Mesendoderm (in vitro differentiated cells): ENCODE measurements around the gene GYPC.

Experiments
- DNase-seq: peaks from one replicate; pipeline ENCODE4 v3.0.0; 2013
- H2AK5ac ChIP-seq: 2 replicates; pipeline ENCODE4 v1.6.1; 2013; ENCODE audit warnings: low read length, inconsistent platforms
- H2BK120ac ChIP-seq: 2 replicates; pipeline ENCODE4 v1.6.1; 2013; ENCODE audit warnings: low read depth, mild to moderate bottlenecking, low read length, moderate library complexity, mixed read lengths
- H2BK15ac ChIP-seq: replicated peaks from 2 replicates; pipeline ENCODE4 v1.6.1; 2013; ENCODE audit warnings: low read depth, mild to moderate bottlenecking, moderate library complexity
- H2BK5ac ChIP-seq: 2 replicates; pipeline ENCODE4 v1.6.1; 2013; ENCODE audit warnings: low read length, inconsistent platforms
- H3K18ac ChIP-seq: 2 replicates; pipeline ENCODE4 v1.6.1; 2013; ENCODE audit warnings: mild to moderate bottlenecking, low read length, mixed read lengths
- H3K23ac ChIP-seq: one replicate; pipeline ENCODE4 v1.6.1; 2013; ENCODE audit warnings: low read length
- H3K27ac ChIP-seq: 2 replicates; pipeline ENCODE4 v1.5.1; 2013; ENCODE audit warnings: low read depth, mild to moderate bottlenecking, inconsistent platforms, low read length, moderate library complexity
- H3K27me3 ChIP-seq: 2 replicates; pipeline ENCODE4 v1.6.1; 2013; ENCODE audit warnings: low read length, control low read depth, mild to moderate bottlenecking, inconsistent platforms; ENCODE audit not compliant: insufficient read depth, poor library complexity
- H3K36me3 ChIP-seq: 2 replicates; pipeline ENCODE4 v1.6.1; 2013; ENCODE audit warnings: low read length, inconsistent platforms; ENCODE audit not compliant: control insufficient read depth, insufficient read depth
- H3K4ac ChIP-seq: one replicate; pipeline ENCODE4 v1.6.1; 2013; ENCODE audit warnings: low read depth, mild to moderate bottlenecking, low read length, moderate library complexity
- H3K4me1 ChIP-seq: 2 replicates; pipeline ENCODE4 v1.6.1; 2013; ENCODE audit warnings: low read depth, low read length, inconsistent platforms; ENCODE audit not compliant: control insufficient read depth
- H3K4me2 ChIP-seq: 2 replicates; pipeline ENCODE4 v1.6.1; 2013; ENCODE audit warnings: low read length
- H3K4me3 ChIP-seq: 2 replicates; pipeline ENCODE4 v1.5.1; 2013; ENCODE audit warnings: mild to moderate bottlenecking, low read length
- H3K56ac ChIP-seq: one replicate; pipeline ENCODE4 v1.6.1; 2013; ENCODE audit warnings: low read length
- H3K79me1 ChIP-seq: 2 replicates; pipeline ENCODE4 v1.6.1; 2013; ENCODE audit warnings: low read length, inconsistent platforms
- H3K79me2 ChIP-seq: 2 replicates; pipeline ENCODE4 v1.6.1; 2013; ENCODE audit warnings: mild to moderate bottlenecking, low read length; ENCODE audit not compliant: control insufficient read depth, insufficient read depth
- H3K9ac ChIP-seq: 2 replicates; pipeline ENCODE4 v1.6.1; 2013; ENCODE audit warnings: low read length, inconsistent platforms
- H4K5ac ChIP-seq: one replicate; pipeline ENCODE4 v1.6.1; 2013; ENCODE audit warnings: low read length
- H4K8ac ChIP-seq: one replicate; pipeline ENCODE4 v1.6.1; 2013; ENCODE audit warnings: low read depth, mild to moderate bottlenecking, control low read depth, low read length, moderate library complexity
- WGBS: extraction: QIAGEN DNeasy Blood & Tissue Kit; methylation state at CpG from one replicate; pipeline ENCODE4 v1.1.7; 2013; ENCODE audit warnings: low lambda C conversion rate, missing lambda C conversion rate; ENCODE audit not compliant: insufficient coverage; ENCODE audit errors: extremely low coverage; 5-methylcytosine and 5-hydroxymethylcytosine counted together

Gene GYPC

DNA sequence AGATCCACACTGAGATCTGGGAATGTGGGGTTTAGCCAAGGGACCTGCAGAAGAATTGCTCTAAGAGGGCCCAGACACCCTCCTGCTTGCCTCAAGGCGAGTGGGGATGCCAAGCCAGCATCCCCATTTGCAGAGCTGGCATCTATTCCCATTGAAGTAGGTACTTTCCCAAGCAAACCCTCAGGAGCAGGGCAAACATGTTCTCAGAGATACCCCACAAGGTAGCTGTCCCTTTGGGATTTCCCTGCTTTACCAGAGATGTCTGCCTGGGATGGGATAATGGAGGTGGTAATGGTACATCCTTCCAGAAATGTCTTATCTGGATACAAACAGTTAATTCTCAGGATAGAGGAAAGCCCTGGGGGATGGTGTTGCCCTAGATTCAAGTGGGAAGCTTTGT lies 51.2 kb downstream of the GYPC start:
- Histone ChIP-seq H2AK5ac (no peak overlapping the region), H3K18ac (no peak overlapping the region), H3K79me2 (no peaks in the 10 kb centered on the region), H3K79me1 (no peaks in the 10 kb centered on the region), H3K4me1 (no peaks in the 10 kb centered on the region), H3K36me3 (no peaks in the 10 kb centered on the region), H3K4me2 (no peak overlapping the region), H2BK5ac (no peak overlapping the region), H3K27ac (no peak overlapping the region), H3K27me3 (no peaks in the 10 kb centered on the region), H4K5ac (no peak overlapping the region), H3K4me3 (no peak overlapping the region), H3K4ac (no peak overlapping the region), H2BK120ac (no peak overlapping the region), H4K8ac (no peak overlapping the region), H3K56ac (no peak overlapping the region), H2BK15ac (no peak overlapping the region), H3K9ac (no peak overlapping the region), H3K23ac (no peak overlapping the region)
- WGBS = no CpG with 5 or more reads among the region's 1 CpG
- DNase-seq = no peak

DNA sequence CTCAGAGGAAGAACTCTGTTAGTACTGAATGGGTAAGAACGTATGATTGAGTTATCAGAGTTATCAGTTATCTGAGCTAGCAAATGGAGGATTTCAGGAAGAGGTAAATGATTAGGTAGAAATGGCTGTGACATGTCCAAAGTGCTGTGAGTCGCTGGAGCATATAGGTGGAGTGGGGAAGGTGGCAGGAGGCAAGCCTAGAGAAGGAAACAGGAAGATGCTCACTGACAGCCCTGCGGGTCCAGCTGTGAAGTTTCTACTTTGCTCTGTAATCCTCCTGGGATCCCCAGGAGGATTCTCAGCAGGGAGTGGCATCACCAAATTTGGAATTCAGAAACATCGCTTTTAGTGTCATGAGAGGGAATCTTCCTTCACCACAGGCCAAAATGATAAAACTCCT lies 52.0 kb downstream of the GYPC start:
- H3K18ac ChIP-seq = no peak overlapping the region
- no peak overlapping the region for H2BK15ac ChIP-seq
- H3K4me2 ChIP-seq = no peak overlapping the region
- WGBS = no CpG with 5 or more reads among the region's 4 CpGs
- H3K27ac ChIP-seq = no peak overlapping the region
- no peak overlapping the region for H3K4ac ChIP-seq
- no peaks in the 10 kb centered on the region for H3K79me2 ChIP-seq
- H3K4me3 ChIP-seq = no peak overlapping the region
- no peak overlapping the region for H3K9ac ChIP-seq
- no peak overlapping the region for H4K8ac ChIP-seq
- no peak overlapping the region for H3K56ac ChIP-seq
- H3K27me3 ChIP-seq = no peaks in the 10 kb centered on the region
- H3K4me1 ChIP-seq = no peaks in the 10 kb centered on the region
- H3K36me3 ChIP-seq = no peaks in the 10 kb centered on the region
- H2BK120ac ChIP-seq = no peak overlapping the region
- no peak overlapping the region for H2BK5ac ChIP-seq
- peak; percentile 16 for DNase-seq
- no peak overlapping the region for H3K23ac ChIP-seq
- no peak overlapping the region for H4K5ac ChIP-seq
- no peaks in the 10 kb centered on the region for H3K79me1 ChIP-seq
- no peak overlapping the region for H2AK5ac ChIP-seq

DNA sequence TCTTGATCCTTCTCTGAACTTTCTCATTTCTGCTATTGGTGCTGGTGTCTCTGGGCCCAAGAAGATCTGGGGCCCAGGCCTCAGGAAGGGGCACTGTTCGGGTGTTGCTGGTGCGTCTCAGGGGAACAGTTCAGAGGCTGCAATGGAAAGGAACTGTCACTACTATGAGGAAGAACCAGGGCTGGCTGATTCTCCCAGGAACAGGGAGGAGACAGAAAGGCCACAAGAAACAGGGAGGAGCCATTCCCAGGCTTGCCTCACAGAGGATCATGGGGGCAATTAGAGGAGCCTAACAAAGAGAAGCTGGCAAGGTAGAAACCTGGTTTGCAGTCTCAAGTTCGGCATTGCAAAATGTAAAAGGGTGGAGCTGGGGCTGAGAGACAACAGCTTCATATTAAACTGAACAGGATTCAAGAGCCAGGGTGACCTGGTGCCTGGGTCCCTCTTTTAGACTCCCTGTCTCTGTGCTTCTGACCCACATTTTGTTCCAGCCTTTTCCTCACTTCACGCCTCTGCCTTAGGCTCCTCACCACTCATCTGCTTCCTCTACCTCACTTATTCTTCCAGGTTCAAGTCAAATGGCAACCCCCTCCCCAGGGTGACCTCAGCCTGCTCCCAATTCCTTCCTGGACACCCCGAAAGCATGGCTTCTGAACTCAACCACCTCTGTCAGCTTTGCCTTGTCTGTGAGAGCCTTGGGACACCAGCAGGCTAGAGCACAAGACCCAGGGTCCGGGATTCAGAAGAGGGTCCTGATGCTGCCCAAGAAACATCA lies 58.4 kb downstream of the GYPC start:
- WGBS = no CpG with 5 or more reads among the region's 6 CpGs
- no peak for DNase-seq

DNA sequence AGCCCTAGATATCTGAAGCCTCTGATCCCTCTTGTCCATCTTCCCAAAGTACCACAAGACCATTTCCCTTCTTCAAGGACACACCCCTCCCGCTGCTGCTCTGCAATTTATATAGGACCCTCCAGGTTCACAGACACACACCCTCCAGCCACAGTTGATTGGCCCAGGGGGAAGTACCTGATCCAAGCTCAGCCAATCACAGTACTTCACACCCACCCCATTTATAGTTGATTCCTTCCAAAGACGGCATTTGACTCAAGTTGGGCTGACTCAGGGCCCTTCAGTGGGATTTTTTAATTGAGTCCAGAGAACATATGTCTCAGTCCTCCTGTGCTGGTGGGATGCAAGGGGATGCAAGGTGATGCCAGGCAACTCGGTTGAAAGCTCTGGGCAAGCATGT lies 59.2 kb downstream of the GYPC start:
- no peak for DNase-seq
- no peak overlapping the region for H3K56ac ChIP-seq
- H2BK120ac ChIP-seq = no peak overlapping the region
- no CpG with 5 or more reads among the region's 3 CpGs for WGBS
- no peaks in the 10 kb centered on the region for H3K4me1 ChIP-seq
- H2BK5ac ChIP-seq = no peak overlapping the region
- no peak overlapping the region for H3K4me2 ChIP-seq
- no peaks in the 10 kb centered on the region for H3K79me2 ChIP-seq
- no peaks in the 10 kb centered on the region for H3K79me1 ChIP-seq
- H3K9ac ChIP-seq = no peak overlapping the region
- H3K23ac ChIP-seq = no peak overlapping the region
- no peaks in the 10 kb centered on the region for H3K36me3 ChIP-seq
- H3K4ac ChIP-seq = no peak overlapping the region
- no peak overlapping the region for H3K4me3 ChIP-seq
- no peaks in the 10 kb centered on the region for H3K27me3 ChIP-seq
- no peak overlapping the region for H4K8ac ChIP-seq
- no peak overlapping the region for H2AK5ac ChIP-seq
- H2BK15ac ChIP-seq = no peak overlapping the region
- no peak overlapping the region for H3K18ac ChIP-seq
- H3K27ac ChIP-seq = no peak overlapping the region
- no peak overlapping the region for H4K5ac ChIP-seq

More for the DNA sequence above, 58.4 kb downstream of the GYPC start:
- H3K18ac ChIP-seq = no peak overlapping the region
- H3K4me1 ChIP-seq = no peaks in the 10 kb centered on the region
- no peak overlapping the region for H3K56ac ChIP-seq
- no peaks in the 10 kb centered on the region for H3K79me1 ChIP-seq
- H3K9ac ChIP-seq = no peak overlapping the region
- H2BK5ac ChIP-seq = no peak overlapping the region
- no peak overlapping the region for H3K4ac ChIP-seq
- H4K8ac ChIP-seq = no peak overlapping the region
- no peak overlapping the region for H4K5ac ChIP-seq
- no peak overlapping the region for H3K27ac ChIP-seq
- no peaks in the 10 kb centered on the region for H3K36me3 ChIP-seq
- H3K23ac ChIP-seq = no peak overlapping the region
- no peaks in the 10 kb centered on the region for H3K27me3 ChIP-seq
- no peak overlapping the region for H3K4me3 ChIP-seq
- no peak overlapping the region for H2BK15ac ChIP-seq
- H2BK120ac ChIP-seq = no peak overlapping the region
- H3K79me2 ChIP-seq = no peaks in the 10 kb centered on the region
- no peak overlapping the region for H3K4me2 ChIP-seq
- no peak overlapping the region for H2AK5ac ChIP-seq

- no peak for DNase-seq
Measured at GRCh38 chr2:126715576-126716406, 59.8 kb downstream of the GYPC start.

More at GRCh38 chr2:126715576-126716406, 59.8 kb downstream of the GYPC start:
- H2AK5ac ChIP-seq = no peak overlapping the region
- WGBS = no CpG with 5 or more reads among the region's 5 CpGs
- H3K79me1 ChIP-seq = no peaks in the 10 kb centered on the region
- no peak overlapping the region for H3K23ac ChIP-seq
- H3K4me1 ChIP-seq = no peaks in the 10 kb centered on the region
- no peak overlapping the region for H2BK5ac ChIP-seq
- H3K4me2 ChIP-seq = no peak overlapping the region
- H4K5ac ChIP-seq = no peak overlapping the region
- H2BK15ac ChIP-seq = no peak overlapping the region
- H3K79me2 ChIP-seq = no peaks in the 10 kb centered on the region
- H3K18ac ChIP-seq = no peak overlapping the region
- no peak overlapping the region for H4K8ac ChIP-seq
- H3K27me3 ChIP-seq = no peaks in the 10 kb centered on the region
- no peaks in the 10 kb centered on the region for H3K36me3 ChIP-seq
- H3K27ac ChIP-seq = no peak overlapping the region
- no peak overlapping the region for H2BK120ac ChIP-seq
- H3K4ac ChIP-seq = no peak overlapping the region
- H3K9ac ChIP-seq = no peak overlapping the region
- H3K56ac ChIP-seq = no peak overlapping the region
- no peak overlapping the region for H3K4me3 ChIP-seq
